ENCODE data around the gene SLC10A1. TPM values are rescaled to one million over a fixed set of nuclear protein-coding genes. Genes with fewer than 3 reads are reported as not detected.

The SLC10A1 gene
- total RNA-seq, 1 donor from 2014 or later = not detected

GRCh38 chr14:69811227-69811867 lies 14.3 kb upstream of the SLC10A1 start:
- Mint-ChIP-seq H3K27ac (no peak overlapping the region), H3K36me3 (ENCODE audit: insufficient read depth) (no peaks in the 10 kb centered on the region), H3K4me3 (ENCODE audit: low read depth) (no peak overlapping the region), H3K9me3 (ENCODE audit: low read depth) (no peaks in the 10 kb centered on the region), H3K4me1 (ENCODE audit: low read depth) (peaks cover 21% of the 10 kb centered on the region), H3K27me3 (no peaks in the 10 kb centered on the region)
- TF ChIP-seq CTCF (IDR thresholded peaks at IDR 0.05; ENCODE audit: unreplicated experiment) = no peak
- DNase-seq (ENCODE audit: low spot score, unreplicated experiment) = no peak

GRCh38 chr14:69808919-69809808 lies 12.1 kb upstream of the SLC10A1 start:
- no peaks in the 10 kb centered on the region for H3K27me3 Mint-ChIP-seq
- no peak for DNase-seq (ENCODE audit: low spot score, unreplicated experiment)
- peak overlapping the region; percentile 92 for H3K27ac Mint-ChIP-seq
- no peaks in the 10 kb centered on the region for H3K36me3 Mint-ChIP-seq (ENCODE audit: insufficient read depth)
- H3K4me1 Mint-ChIP-seq (ENCODE audit: low read depth) = peaks cover 21% of the 10 kb centered on the region
- TF ChIP-seq CTCF (IDR thresholded peaks at IDR 0.05; ENCODE audit: unreplicated experiment) = no peak
- peak overlapping the region; percentile 36 for H3K4me3 Mint-ChIP-seq (ENCODE audit: low read depth)
- H3K9me3 Mint-ChIP-seq (ENCODE audit: low read depth) = no peaks in the 10 kb centered on the region

GRCh38 chr14:69807192-69807591 lies 10.2 kb upstream of the SLC10A1 start:
- TF ChIP-seq CTCF (IDR thresholded peaks at IDR 0.05; ENCODE audit: unreplicated experiment) = no peak
- H3K27me3 Mint-ChIP-seq = no peaks in the 10 kb centered on the region
- H3K4me1 Mint-ChIP-seq (ENCODE audit: low read depth) = peaks cover 21% of the 10 kb centered on the region
- H3K4me3 Mint-ChIP-seq (ENCODE audit: low read depth) = no peak overlapping the region
- no peaks in the 10 kb centered on the region for H3K36me3 Mint-ChIP-seq (ENCODE audit: insufficient read depth)
- no peak overlapping the region for H3K27ac Mint-ChIP-seq
- no peak for DNase-seq (ENCODE audit: low spot score, unreplicated experiment)
- no peaks in the 10 kb centered on the region for H3K9me3 Mint-ChIP-seq (ENCODE audit: low read depth)

- Mint-ChIP-seq H3K36me3 (ENCODE audit: insufficient read depth) (peaks cover 4% of the 10 kb centered on the region), H3K4me3 (ENCODE audit: low read depth) (no peak overlapping the region), H3K9me3 (ENCODE audit: low read depth) (peaks cover 7% of the 10 kb centered on the region), H3K4me1 (ENCODE audit: low read depth) (peaks cover 10% of the 10 kb centered on the region), H3K27me3 (no peaks in the 10 kb centered on the region), H3K27ac (no peak overlapping the region)
- DNase-seq (ENCODE audit: low spot score, unreplicated experiment) = no peak
- TF ChIP-seq CTCF (IDR thresholded peaks at IDR 0.05; ENCODE audit: unreplicated experiment) = no peak
Observed at GRCh38 chr14:69804902-69805301, 7.9 kb upstream of the SLC10A1 start.

GRCh38 chr14:69803753-69804152 lies 6.7 kb upstream of the SLC10A1 start:
- Mint-ChIP-seq H3K9me3 (ENCODE audit: low read depth) (peaks cover 7% of the 10 kb centered on the region), H3K27ac (no peak overlapping the region), H3K4me1 (ENCODE audit: low read depth) (peaks cover 2% of the 10 kb centered on the region), H3K36me3 (ENCODE audit: insufficient read depth) (peaks cover 4% of the 10 kb centered on the region), H3K27me3 (no peaks in the 10 kb centered on the region), H3K4me3 (ENCODE audit: low read depth) (no peak overlapping the region)
- peak; percentile 30 for TF ChIP-seq CTCF (IDR thresholded peaks at IDR 0.05; ENCODE audit: unreplicated experiment)
- no peak for DNase-seq (ENCODE audit: low spot score, unreplicated experiment)
